ENCODE results near the gene DNAJA3. TPM values are rescaled to one million over a fixed set of nuclear protein-coding genes. Genes with fewer than 3 reads are reported as not detected.

The DNAJA3 gene
- total RNA-seq, 1 donor from 2014 or later, result 77.1 TPM

GRCh38 chr16:4487955-4488498, 62.4 kb downstream of the DNAJA3 start:
- Mint-ChIP-seq H3K4me3 (ENCODE audit: low read depth) (peak overlapping the region; percentile 61), H3K27me3 (ENCODE audit: low read depth) (no peaks in the 10 kb centered on the region), H3K27ac (peak overlapping the region; percentile 75), H3K4me1 (ENCODE audit: low read depth) (peaks cover 32% of the 10 kb centered on the region), H3K36me3 (ENCODE audit: low read depth) (peaks cover 51% of the 10 kb centered on the region), H3K9me3 (no peaks in the 10 kb centered on the region)
- DNase-seq (ENCODE audit: low spot score), result no peak
- intact Hi-C loops (cut with micrococcal nuclease), result no loop called here

- Mint-ChIP-seq H3K27me3 (ENCODE audit: low read depth) (no peaks in the 10 kb centered on the region), H3K4me1 (ENCODE audit: low read depth) (peaks cover 32% of the 10 kb centered on the region), H3K4me3 (ENCODE audit: low read depth) (peak overlapping the region; percentile 61), H3K36me3 (ENCODE audit: low read depth) (peaks cover 52% of the 10 kb centered on the region), H3K27ac (peak overlapping the region; percentile 75), H3K9me3 (no peaks in the 10 kb centered on the region)
- no peak for DNase-seq (ENCODE audit: low spot score)
- intact Hi-C loops (cut with micrococcal nuclease), result no loop called here
Measured at GRCh38 chr16:4488499-4488967, 62.9 kb downstream of the DNAJA3 start.

- peaks cover 50% of the 10 kb centered on the region for H3K36me3 Mint-ChIP-seq (ENCODE audit: low read depth)
- peaks cover 32% of the 10 kb centered on the region for H3K4me1 Mint-ChIP-seq (ENCODE audit: low read depth)
Measured at GRCh38 chr16:4489030-4489429, 63.4 kb downstream of the DNAJA3 start.

GRCh38 chr16:4491898-4492297, 66.2 kb downstream of the DNAJA3 start:
- H3K36me3 Mint-ChIP-seq (ENCODE audit: low read depth), result peaks cover 41% of the 10 kb centered on the region
- H3K4me1 Mint-ChIP-seq (ENCODE audit: low read depth), result peaks cover 28% of the 10 kb centered on the region
- H3K4me3 Mint-ChIP-seq (ENCODE audit: low read depth), result no peak overlapping the region
- no peak overlapping the region for H3K27ac Mint-ChIP-seq
- intact Hi-C loops (cut with micrococcal nuclease), result no loop called here
- H3K9me3 Mint-ChIP-seq, result no peaks in the 10 kb centered on the region
- DNase-seq (ENCODE audit: low spot score), result no peak
- no peaks in the 10 kb centered on the region for H3K27me3 Mint-ChIP-seq (ENCODE audit: low read depth)

More at GRCh38 chr16:4489030-4489429, 63.4 kb downstream of the DNAJA3 start:
- peak overlapping the region; percentile 75 for H3K27ac Mint-ChIP-seq
- intact Hi-C loops (cut with micrococcal nuclease), result loop anchor here (1.0 kb wide), 1 partner anchor 8 kb away; no protein-coding TSS in a partner anchor
- H3K9me3 Mint-ChIP-seq, result no peaks in the 10 kb centered on the region
- no peak for DNase-seq (ENCODE audit: low spot score)
- H3K4me3 Mint-ChIP-seq (ENCODE audit: low read depth), result no peak overlapping the region
- no peaks in the 10 kb centered on the region for H3K27me3 Mint-ChIP-seq (ENCODE audit: low read depth)

GRCh38 chr16:4494746-4495490, 69.2 kb downstream of the DNAJA3 start:
- no peaks in the 10 kb centered on the region for H3K9me3 Mint-ChIP-seq
- peaks cover 26% of the 10 kb centered on the region for H3K4me1 Mint-ChIP-seq (ENCODE audit: low read depth)
- no peak overlapping the region for H3K4me3 Mint-ChIP-seq (ENCODE audit: low read depth)
- H3K27me3 Mint-ChIP-seq (ENCODE audit: low read depth), result no peaks in the 10 kb centered on the region
- H3K27ac Mint-ChIP-seq, result no peak overlapping the region
- DNase-seq (ENCODE audit: low spot score), result no peak
- intact Hi-C loops (cut with micrococcal nuclease), result no loop called here
- peaks cover 41% of the 10 kb centered on the region for H3K36me3 Mint-ChIP-seq (ENCODE audit: low read depth)

GRCh38 chr16:4495766-4496165, 70.1 kb downstream of the DNAJA3 start:
- Mint-ChIP-seq H3K4me1 (ENCODE audit: low read depth) (peaks cover 30% of the 10 kb centered on the region), H3K36me3 (ENCODE audit: low read depth) (peaks cover 33% of the 10 kb centered on the region), H3K27me3 (ENCODE audit: low read depth) (no peaks in the 10 kb centered on the region), H3K4me3 (ENCODE audit: low read depth) (no peak overlapping the region), H3K27ac (no peak overlapping the region), H3K9me3 (no peaks in the 10 kb centered on the region)
- intact Hi-C loops (cut with micrococcal nuclease), result no loop called here
- no peak for DNase-seq (ENCODE audit: low spot score)

GRCh38 chr16:4496305-4496704, 70.6 kb downstream of the DNAJA3 start:
- H3K27ac Mint-ChIP-seq, result no peak overlapping the region
- H3K4me3 Mint-ChIP-seq (ENCODE audit: low read depth), result no peak overlapping the region
- no peak for DNase-seq (ENCODE audit: low spot score)
- no peaks in the 10 kb centered on the region for H3K27me3 Mint-ChIP-seq (ENCODE audit: low read depth)
- intact Hi-C loops (cut with micrococcal nuclease), result no loop called here
- H3K9me3 Mint-ChIP-seq, result no peaks in the 10 kb centered on the region
- peaks cover 30% of the 10 kb centered on the region for H3K4me1 Mint-ChIP-seq (ENCODE audit: low read depth)
- peaks cover 30% of the 10 kb centered on the region for H3K36me3 Mint-ChIP-seq (ENCODE audit: low read depth)

DNA sequence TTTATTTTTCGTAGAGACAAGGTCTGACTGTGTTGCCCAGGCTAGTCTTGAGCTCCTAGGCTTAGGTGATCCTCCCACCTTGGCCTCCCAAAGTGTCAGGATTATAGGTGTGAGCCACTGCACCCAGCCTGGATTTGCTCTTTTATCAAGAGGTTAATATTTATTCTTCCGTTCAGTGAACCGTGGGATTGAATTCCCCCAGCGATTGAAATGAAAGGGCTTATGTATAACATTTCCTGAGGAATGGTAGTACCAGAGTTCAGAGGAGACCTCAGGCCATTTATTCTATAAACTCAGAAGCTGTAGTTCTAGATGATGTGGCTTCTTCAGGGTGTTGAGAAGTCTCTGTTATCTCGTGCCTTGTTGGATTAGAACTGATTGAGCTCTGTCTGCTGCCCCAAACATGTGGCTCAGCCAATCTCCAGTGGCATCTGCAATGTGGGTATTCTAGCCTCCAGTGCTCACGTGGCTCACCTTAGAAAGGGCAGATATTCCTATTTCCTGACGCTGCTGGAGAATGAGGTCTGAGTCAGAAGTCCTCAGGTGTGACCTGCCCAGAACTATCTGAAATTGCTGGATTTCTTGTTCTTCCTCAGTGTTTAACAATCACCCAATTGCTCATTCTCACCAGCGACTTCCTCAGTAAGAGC, 73.0 kb downstream of the DNAJA3 start:
- intact Hi-C loops (cut with micrococcal nuclease), result no loop called here
- H3K36me3 Mint-ChIP-seq (ENCODE audit: low read depth), result peaks cover 20% of the 10 kb centered on the region
- peaks cover 45% of the 10 kb centered on the region for H3K4me1 Mint-ChIP-seq (ENCODE audit: low read depth)
- DNase-seq (ENCODE audit: low spot score), result no peak
- H3K9me3 Mint-ChIP-seq, result no peaks in the 10 kb centered on the region
- no peak overlapping the region for H3K27ac Mint-ChIP-seq
- no peak overlapping the region for H3K4me3 Mint-ChIP-seq (ENCODE audit: low read depth)
- H3K27me3 Mint-ChIP-seq (ENCODE audit: low read depth), result no peaks in the 10 kb centered on the region

- Mint-ChIP-seq H3K36me3 (ENCODE audit: low read depth) (peaks cover 20% of the 10 kb centered on the region), H3K9me3 (no peaks in the 10 kb centered on the region), H3K4me1 (ENCODE audit: low read depth) (peaks cover 49% of the 10 kb centered on the region), H3K4me3 (ENCODE audit: low read depth) (no peak overlapping the region), H3K27me3 (ENCODE audit: low read depth) (no peaks in the 10 kb centered on the region), H3K27ac (no peak overlapping the region)
- intact Hi-C loops (cut with micrococcal nuclease), result no loop called here
- no peak for DNase-seq (ENCODE audit: low spot score)
Measured at GRCh38 chr16:4499196-4499555, 73.5 kb downstream of the DNAJA3 start.

GRCh38 chr16:4500272-4500671, 74.6 kb downstream of the DNAJA3 start:
- H3K4me3 Mint-ChIP-seq (ENCODE audit: low read depth), result no peak overlapping the region
- no peak overlapping the region for H3K27ac Mint-ChIP-seq
- DNase-seq (ENCODE audit: low spot score), result no peak
- H3K36me3 Mint-ChIP-seq (ENCODE audit: low read depth), result peaks cover 20% of the 10 kb centered on the region
- H3K27me3 Mint-ChIP-seq (ENCODE audit: low read depth), result no peaks in the 10 kb centered on the region
- intact Hi-C loops (cut with micrococcal nuclease), result loop anchor here (2.0 kb wide), 1 partner anchor 23 kb away; the partner anchor contains the start of gene HMOX2
- H3K9me3 Mint-ChIP-seq, result no peaks in the 10 kb centered on the region
- peaks cover 50% of the 10 kb centered on the region for H3K4me1 Mint-ChIP-seq (ENCODE audit: low read depth)

GRCh38 chr16:4501071-4501478, 75.4 kb downstream of the DNAJA3 start:
- peaks cover 57% of the 10 kb centered on the region for H3K4me1 Mint-ChIP-seq (ENCODE audit: low read depth)
- H3K9me3 Mint-ChIP-seq, result no peaks in the 10 kb centered on the region
- DNase-seq (ENCODE audit: low spot score), result no peak
- intact Hi-C loops (cut with micrococcal nuclease), result loop anchor here (2.0 kb wide), 1 partner anchor 24 kb away; the partner anchor contains the start of gene HMOX2
- H3K36me3 Mint-ChIP-seq (ENCODE audit: low read depth), result peaks cover 22% of the 10 kb centered on the region
- H3K27ac Mint-ChIP-seq, result no peak overlapping the region
- H3K4me3 Mint-ChIP-seq (ENCODE audit: low read depth), result no peak overlapping the region
- no peaks in the 10 kb centered on the region for H3K27me3 Mint-ChIP-seq (ENCODE audit: low read depth)

DNA sequence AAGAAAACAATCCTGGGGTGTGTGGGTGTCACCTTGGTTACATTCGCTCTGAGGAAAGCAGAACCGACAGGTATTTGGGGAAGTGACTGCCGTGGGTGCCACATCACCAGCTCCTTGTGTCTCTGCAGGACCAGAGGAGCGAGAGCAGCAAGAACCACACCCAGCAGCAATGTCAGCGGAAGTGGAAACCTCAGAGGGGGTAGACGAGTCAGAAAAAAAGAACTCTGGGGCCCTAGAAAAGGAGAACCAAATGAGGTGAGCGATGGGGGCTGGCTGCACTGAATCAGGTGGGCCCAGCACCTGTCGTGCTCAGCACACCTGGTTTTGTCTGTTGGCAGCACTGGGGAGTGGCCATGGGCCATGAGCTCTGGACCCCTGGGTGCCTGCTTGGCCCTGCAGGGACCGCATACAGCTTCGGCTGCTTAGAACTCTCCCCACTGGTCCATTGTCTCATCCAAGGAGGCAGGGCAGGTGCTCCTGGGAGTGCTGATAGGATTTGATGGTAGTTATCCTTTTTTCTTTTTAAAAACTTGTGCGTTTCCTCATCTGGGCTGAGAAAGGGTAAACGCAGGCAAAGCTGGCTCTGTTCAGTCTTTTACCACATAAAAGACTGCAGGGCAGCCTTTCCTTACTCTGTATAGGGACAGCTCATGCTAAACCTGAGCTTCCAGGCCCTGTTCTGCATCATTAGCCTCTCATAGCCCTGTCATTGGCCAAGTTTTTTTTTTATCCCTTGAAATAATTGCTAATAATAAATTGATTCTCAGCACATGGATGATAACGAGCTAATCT, 79.9 kb downstream of the DNAJA3 start:
- intact Hi-C loops (cut with micrococcal nuclease), result loop anchor here (1.0 to 2.0 kb wide), 3 partner anchors 31 to 80 kb away; no protein-coding TSS in a partner anchor
- Mint-ChIP-seq H3K27me3 (ENCODE audit: low read depth) (no peaks in the 10 kb centered on the region), H3K27ac (peak overlapping the region; percentile 85), H3K36me3 (ENCODE audit: low read depth) (peaks cover 34% of the 10 kb centered on the region), H3K4me1 (ENCODE audit: low read depth) (peaks cover 46% of the 10 kb centered on the region), H3K4me3 (ENCODE audit: low read depth) (peak overlapping the region; percentile 50), H3K9me3 (no peaks in the 10 kb centered on the region)
- DNase-seq (ENCODE audit: low spot score), result peak; percentile 73

Data from activated T-helper 2 cell treated with anti-CD3 and anti-CD28 coated beads, Interferon-gamma antibody, Interleukin-2, Interleukin-4, amounts not matched to agents 10 μg/mL and 5 μg/mL and 100 μg/mL, durations not matched to agents 14 hours and 24 hours and 36 hours (primary cell).